NB4 (cell line): ENCODE measurements around the gene BTN1A1.

ENCODE experiments used
- DNase-seq: peaks from one replicate; pipeline ENCODE4 v3.0.0; 2010; ENCODE audit warnings: low read depth
- H3K4me3 ChIP-seq: one replicate; pipeline ENCODE4 v1.5.1; 2011; ENCODE audit warnings: mild to moderate bottlenecking, low read depth, low read length, moderate library complexity
- MYC ChIP-seq: IDR thresholded peaks from 2 replicates; pipeline ENCODE4 v1.6.1; 2011; ENCODE audit warnings: low read depth, low read length
- POLR2A ChIP-seq: IDR thresholded peaks from 2 replicates; pipeline ENCODE4 v1.6.1; 2011; ENCODE audit warnings: mild to moderate bottlenecking; ENCODE audit not compliant: insufficient read length; ENCODE audit errors: extremely low read depth
- TF ChIP-seq, protein P1 (sequence below): IDR thresholded peaks from one replicate; pipeline ENCODE4 v1.5.1; 2012; ENCODE audit warnings: low read depth, low read length
- TF ChIP-seq, protein P2 (sequence below): IDR thresholded peaks from 2 replicates; pipeline ENCODE4 v1.6.1; 2011; ENCODE audit warnings: low read depth, low read length

The BTN1A1 gene

DNA sequence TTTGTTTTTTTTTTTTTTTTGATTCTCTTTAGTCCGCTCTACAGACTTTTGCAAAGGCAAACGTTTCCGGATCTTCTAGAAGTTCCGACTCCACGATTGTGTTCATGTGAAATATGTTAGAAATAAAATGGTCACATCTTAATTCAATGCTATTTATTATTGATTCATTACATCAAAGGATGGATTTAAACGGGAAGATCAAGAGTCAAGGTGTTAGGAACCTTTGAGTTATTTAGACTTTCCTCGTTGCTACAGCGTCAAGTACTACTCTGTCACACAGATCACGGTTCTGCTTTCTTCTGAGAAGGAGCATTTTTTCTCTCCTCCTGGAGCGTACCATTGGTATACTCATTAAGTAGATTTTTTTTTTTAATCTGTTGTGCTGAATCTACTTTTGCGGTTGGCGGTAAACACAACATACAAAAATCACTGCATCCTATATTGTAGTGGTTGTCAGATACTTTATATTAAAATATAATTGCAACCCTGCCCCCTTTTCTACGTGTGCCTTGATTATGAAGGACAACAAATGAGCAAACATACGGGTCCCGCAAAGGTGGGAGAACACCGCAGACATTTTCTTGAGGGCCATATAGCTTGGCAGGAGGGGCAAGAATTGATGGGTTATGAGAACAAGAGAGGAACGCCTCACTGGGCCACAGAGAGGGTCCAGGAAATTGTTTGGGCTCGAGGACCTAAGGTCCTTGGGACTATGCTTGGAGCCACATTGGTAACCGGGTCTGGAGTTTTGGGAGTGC, 55.6 kb downstream of the BTN1A1 start:
- H3K4me3 ChIP-seq: peak overlapping the region; percentile 73
- peak; percentile 44 for DNase-seq
- TF ChIP-seq, protein P1, sequence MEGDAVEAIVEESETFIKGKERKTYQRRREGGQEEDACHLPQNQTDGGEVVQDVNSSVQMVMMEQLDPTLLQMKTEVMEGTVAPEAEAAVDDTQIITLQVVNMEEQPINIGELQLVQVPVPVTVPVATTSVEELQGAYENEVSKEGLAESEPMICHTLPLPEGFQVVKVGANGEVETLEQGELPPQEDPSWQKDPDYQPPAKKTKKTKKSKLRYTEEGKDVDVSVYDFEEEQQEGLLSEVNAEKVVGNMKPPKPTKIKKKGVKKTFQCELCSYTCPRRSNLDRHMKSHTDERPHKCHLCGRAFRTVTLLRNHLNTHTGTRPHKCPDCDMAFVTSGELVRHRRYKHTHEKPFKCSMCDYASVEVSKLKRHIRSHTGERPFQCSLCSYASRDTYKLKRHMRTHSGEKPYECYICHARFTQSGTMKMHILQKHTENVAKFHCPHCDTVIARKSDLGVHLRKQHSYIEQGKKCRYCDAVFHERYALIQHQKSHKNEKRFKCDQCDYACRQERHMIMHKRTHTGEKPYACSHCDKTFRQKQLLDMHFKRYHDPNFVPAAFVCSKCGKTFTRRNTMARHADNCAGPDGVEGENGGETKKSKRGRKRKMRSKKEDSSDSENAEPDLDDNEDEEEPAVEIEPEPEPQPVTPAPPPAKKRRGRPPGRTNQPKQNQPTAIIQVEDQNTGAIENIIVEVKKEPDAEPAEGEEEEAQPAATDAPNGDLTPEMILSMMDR: no peak
- TF ChIP-seq POLR2A (no peak), MYC (no peak)
- TF ChIP-seq, protein P2, sequence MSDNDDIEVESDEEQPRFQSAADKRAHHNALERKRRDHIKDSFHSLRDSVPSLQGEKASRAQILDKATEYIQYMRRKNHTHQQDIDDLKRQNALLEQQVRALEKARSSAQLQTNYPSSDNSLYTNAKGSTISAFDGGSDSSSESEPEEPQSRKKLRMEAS: no peak

DNA sequence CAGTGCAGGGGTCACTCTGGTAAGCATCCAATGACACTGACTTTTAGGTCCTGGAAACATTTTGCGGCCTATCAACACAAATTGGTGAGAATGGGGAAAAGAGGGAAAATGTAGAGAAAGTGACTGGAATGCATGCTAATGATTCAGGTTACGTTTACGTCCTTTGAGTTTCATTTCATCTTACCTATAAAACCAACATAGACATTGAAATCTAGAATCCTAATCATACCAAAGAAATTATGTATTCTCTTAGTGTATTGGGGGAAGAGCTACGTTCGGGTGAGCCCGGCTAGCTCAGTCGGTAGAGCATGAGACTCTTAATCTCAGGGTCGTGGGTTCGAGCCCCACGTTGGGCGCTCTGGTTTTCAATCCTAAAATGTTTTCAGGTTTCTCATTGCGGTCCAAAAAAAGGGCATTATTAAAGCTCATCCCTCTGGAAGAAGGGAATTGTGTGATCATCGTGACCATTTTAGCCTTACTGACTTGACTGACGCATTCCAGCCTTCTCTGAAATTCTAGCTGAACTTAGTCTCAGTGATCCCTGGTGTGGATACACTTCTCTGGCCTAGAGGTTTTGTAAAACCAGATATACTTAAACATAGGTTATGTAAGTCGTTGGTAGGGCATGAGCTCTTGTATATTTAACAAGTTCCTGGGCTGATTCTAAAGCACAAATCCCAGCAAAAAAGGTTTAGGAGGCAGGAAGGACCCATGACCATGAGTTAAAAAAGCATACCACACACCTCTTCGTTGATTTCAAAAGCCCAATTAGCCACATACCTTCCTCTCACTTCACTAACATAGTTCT, 56.4 kb downstream of the BTN1A1 start:
- peak; percentile 90 for DNase-seq
- peak overlapping the region; percentile 73 for H3K4me3 ChIP-seq
- TF ChIP-seq, protein P1: no peak
- TF ChIP-seq, protein P2: no peak
- TF ChIP-seq POLR2A (no peak), MYC (no peak)
